Natural killer cell (primary cell): ENCODE results near the gene TRIM66. TPM values are rescaled to one million over a fixed set of nuclear protein-coding genes. Genes with fewer than 3 reads are reported as not detected.

Experiments used
- ATAC-seq, 3 donors: fragments of 150-1000 bp in 2 of 3; fragments of 200-7000 bp in 1 of 3; cut with Tn5 transposase; 1 replicate in 1 of 3; 2 replicates in 2 of 3; pipeline ENCODE4 v1.10.0; 2021; ENCODE audit warnings: mild to moderate bottlenecking in 2 of 3, moderate library complexity in 2 of 3
- DNase-seq, 2 donors: peaks; one replicate each; pipeline versions ENCODE4 v3.0.0 to v3.0.0-alpha.2; 2013 to 2021; ENCODE audit warnings: mixed read lengths in 1 of 2
- H3K27ac ChIP-seq: one replicate; pipeline ENCODE4 v1.5.1; 2013; ENCODE audit warnings: mild to moderate bottlenecking, low read length
- H3K27me3 ChIP-seq: one replicate; pipeline ENCODE4 v1.6.1; 2013; ENCODE audit warnings: low read length; ENCODE audit not compliant: control insufficient read depth, insufficient read depth
- H3K36me3 ChIP-seq: one replicate; pipeline ENCODE4 v1.6.1; 2013; ENCODE audit warnings: low read length; ENCODE audit not compliant: control insufficient read depth, insufficient read depth
- H3K4me1 ChIP-seq: one replicate; pipeline ENCODE4 v1.6.1; 2013; ENCODE audit warnings: low read length; ENCODE audit not compliant: control insufficient read depth, insufficient read depth
- H3K4me3 ChIP-seq: one replicate; pipeline ENCODE4 v1.5.1; 2013; ENCODE audit warnings: low read length
- H3K9me3 ChIP-seq: one replicate; pipeline ENCODE4 v1.6.1; 2013; ENCODE audit warnings: low read length; ENCODE audit not compliant: control insufficient read depth, insufficient read depth
- H3K27ac Mint-ChIP-seq, 2 donors: one replicate each; pipeline ENCODE4 v1.8.0; 2022; ENCODE audit warnings: mild to moderate bottlenecking in 2 of 2, mixed read lengths in 2 of 2, moderate library complexity in 1 of 2
- H3K27me3 Mint-ChIP-seq, 2 donors: one replicate each; pipeline ENCODE4 v1.8.0; 2022; ENCODE audit warnings: low read depth in 2 of 2, mixed read lengths in 2 of 2
- H3K36me3 Mint-ChIP-seq: one replicate; pipeline ENCODE4 v1.8.0; 2022; ENCODE audit warnings: mixed read lengths
- H3K4me1 Mint-ChIP-seq, 2 donors: one replicate each; pipeline ENCODE4 v1.8.0; 2022; ENCODE audit warnings: mixed read lengths in 2 of 2
- H3K4me3 Mint-ChIP-seq: one replicate; pipeline ENCODE4 v1.8.0; 2022; ENCODE audit warnings: mild to moderate bottlenecking, moderate library complexity, mixed read lengths
- H3K9me3 Mint-ChIP-seq, 2 donors: one replicate each; pipeline ENCODE4 v1.8.0; 2022; ENCODE audit warnings: mixed read lengths in 2 of 2
- WGBS: methylation state at CpG from one replicate; pipeline ENCODE4 v1.1.7; 2013; ENCODE audit warnings: missing lambda C conversion rate; ENCODE audit not compliant: insufficient coverage; 5-methylcytosine and 5-hydroxymethylcytosine counted together
- intact Hi-C: fragments of 100-400 bp; cut with micrococcal nuclease; formaldehyde crosslinking; loops from one replicate; pipeline ENCODE4 v1.14.2; 2022
- total RNA-seq, 4 donors: library from RNA; stranded (reverse); fragments of 120-200 nt in 1 of 4; gene quantifications; one replicate each; pipeline versions ENCODE4 v1.2.3 to v1.2.4, GENCODE V29; 2013 to 2022
- TF ChIP-seq, protein P1 (sequence below): fragments of 200-600 bp; IDR thresholded peaks from one replicate; pipeline ENCODE4 v1.8.0; 2022; ENCODE audit warnings: antibody characterized with exemption

The TRIM66 gene
- 10 to 100 TPM; 13.7 to 24.4 (median 14.3) TPM for total RNA-seq
- total RNA-seq (2013), result 17.4 TPM

GRCh38 chr11:8682303-8683114, at the start of gene TRIM66, which contains the start of gene RPL27A:
Gene TRIM66, minus strand, starts transcription at chr11:8682665. Its CDS starts 10,391 bp downstream, at chr11:8672274.
Gene RPL27A, plus strand, starts transcription at chr11:8682792. Its CDS starts 22 bp downstream, at chr11:8682814.
- H3K27me3 Mint-ChIP-seq, result no peaks in the 10 kb centered on the region
- peak within 1 kb of the TSS; percentile 58 for H3K4me3 ChIP-seq
- ATAC-seq, result peak; percentile 95 to 99 (median 96)

GRCh38 chr11:8731647-8732323, 49.3 kb upstream of the TRIM66 start:
- Mint-ChIP-seq H3K27ac (peak overlapping the region; percentile 65 to 76), H3K4me1 (peaks cover 8 to 12% of the 10 kb centered on the region in 2 donors), H3K27me3 (peaks cover 0 to 2% of the 10 kb centered on the region in 2 donors), H3K36me3 (no peaks in the 10 kb centered on the region), H3K4me3 (no peak overlapping the region), H3K9me3 (no peaks in the 10 kb centered on the region)
- no peak for DNase-seq
- Histone ChIP-seq H3K27me3 (no peaks in the 10 kb centered on the region), H3K27ac (no peak overlapping the region), H3K36me3 (no peaks in the 10 kb centered on the region), H3K9me3 (no peaks in the 10 kb centered on the region), H3K4me3 (no peak overlapping the region), H3K4me1 (peaks cover 8% of the 10 kb centered on the region)
- TF ChIP-seq, protein P1, sequence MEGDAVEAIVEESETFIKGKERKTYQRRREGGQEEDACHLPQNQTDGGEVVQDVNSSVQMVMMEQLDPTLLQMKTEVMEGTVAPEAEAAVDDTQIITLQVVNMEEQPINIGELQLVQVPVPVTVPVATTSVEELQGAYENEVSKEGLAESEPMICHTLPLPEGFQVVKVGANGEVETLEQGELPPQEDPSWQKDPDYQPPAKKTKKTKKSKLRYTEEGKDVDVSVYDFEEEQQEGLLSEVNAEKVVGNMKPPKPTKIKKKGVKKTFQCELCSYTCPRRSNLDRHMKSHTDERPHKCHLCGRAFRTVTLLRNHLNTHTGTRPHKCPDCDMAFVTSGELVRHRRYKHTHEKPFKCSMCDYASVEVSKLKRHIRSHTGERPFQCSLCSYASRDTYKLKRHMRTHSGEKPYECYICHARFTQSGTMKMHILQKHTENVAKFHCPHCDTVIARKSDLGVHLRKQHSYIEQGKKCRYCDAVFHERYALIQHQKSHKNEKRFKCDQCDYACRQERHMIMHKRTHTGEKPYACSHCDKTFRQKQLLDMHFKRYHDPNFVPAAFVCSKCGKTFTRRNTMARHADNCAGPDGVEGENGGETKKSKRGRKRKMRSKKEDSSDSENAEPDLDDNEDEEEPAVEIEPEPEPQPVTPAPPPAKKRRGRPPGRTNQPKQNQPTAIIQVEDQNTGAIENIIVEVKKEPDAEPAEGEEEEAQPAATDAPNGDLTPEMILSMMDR, result no peak
- no peak for ATAC-seq
- WGBS, result 100% methylated on average over 1 of the region's 3 CpGs
- intact Hi-C loops, result no loop called here

More at GRCh38 chr11:8682303-8683114, at the start of gene TRIM66, which contains the start of gene RPL27A:
- Mint-ChIP-seq H3K36me3 (no peaks in the 10 kb centered on the region), H3K4me1 (peaks cover 31 to 37% of the 10 kb centered on the region in 2 donors), H3K4me3 (peak within 1 kb of the TSS; percentile 87), H3K27ac (peak within 1 kb of the TSS; percentile 93), H3K9me3 (no peaks in the 10 kb centered on the region)
- no peaks in the 10 kb centered on the region for H3K27me3 ChIP-seq
- DNase-seq, result peak; percentile 98 to 100
- under 1% methylated on average over 67 of the region's 67 CpGs for WGBS
- peaks cover 35% of the 10 kb centered on the region for H3K36me3 ChIP-seq
- TF ChIP-seq, protein P1, result no peak
- intact Hi-C loops, result loop anchor here (1.0 to 5.0 kb wide), 3 partner anchors 95 to 282 kb away; partner anchors contain the start of gene TMEM9B
- H3K9me3 ChIP-seq, result no peaks in the 10 kb centered on the region
- H3K4me1 ChIP-seq, result peaks cover 21% of the 10 kb centered on the region
- peak within 1 kb of the TSS; percentile 78 for H3K27ac ChIP-seq

DNA sequence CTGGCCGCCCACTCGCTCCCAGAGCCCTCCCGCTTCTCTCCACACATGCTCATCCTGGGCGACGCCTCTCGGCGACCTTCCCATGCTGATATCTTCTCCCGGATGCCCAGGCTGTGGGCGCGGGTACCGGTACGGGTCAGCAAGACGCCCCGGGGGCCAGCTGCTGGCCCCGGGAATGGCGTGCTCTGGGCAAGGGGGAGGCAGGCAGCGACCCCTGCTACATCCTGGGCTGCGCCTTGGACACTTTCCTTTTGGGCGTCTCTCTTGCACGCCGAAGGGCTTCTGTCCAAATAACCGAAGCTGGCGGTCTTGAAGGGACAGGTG, 48.2 kb upstream of the TRIM66 start:
- TF ChIP-seq, protein P1, result no peak
- ATAC-seq, result no peak

More for the DNA sequence above, 48.2 kb upstream of the TRIM66 start:
- Histone ChIP-seq H3K9me3 (no peaks in the 10 kb centered on the region), H3K4me1 (peaks cover 8% of the 10 kb centered on the region), H3K27ac (no peak overlapping the region), H3K27me3 (no peaks in the 10 kb centered on the region), H3K4me3 (no peak overlapping the region), H3K36me3 (no peaks in the 10 kb centered on the region)
- no peak for DNase-seq
- Mint-ChIP-seq H3K27ac (no peak overlapping the region), H3K9me3 (no peaks in the 10 kb centered on the region), H3K36me3 (no peaks in the 10 kb centered on the region), H3K4me1 (peaks cover 8 to 12% of the 10 kb centered on the region in 2 donors), H3K27me3 (peaks cover 0 to 2% of the 10 kb centered on the region in 2 donors), H3K4me3 (no peak overlapping the region)
- WGBS, result 95% methylated on average over 23 of the region's 23 CpGs
- intact Hi-C loops, result no loop called here
